Neural cell (in vitro differentiated cells): ENCODE results near the gene CNOT2. TPM values are rescaled to one million over a fixed set of nuclear protein-coding genes. Genes with fewer than 3 reads are reported as not detected.

Experiments used
- H2AFZ ChIP-seq: fragments of 200-600, 300-800 bp; sonication (generic), shearing (Covaris generic); 2 replicates; pipeline ENCODE4 v1.6.0; 2014; ENCODE audit warnings: low read depth, mild to moderate bottlenecking, antibody characterized with exemption, low read length, moderate library complexity
- H3F3A ChIP-seq: fragments of 200-600 bp; shearing (Covaris generic); 2 replicates; pipeline ENCODE4 v1.6.1; 2016; ENCODE audit warnings: mild to moderate bottlenecking, moderate library complexity, mixed read lengths, antibody characterized with exemption, low read length; ENCODE audit not compliant: insufficient read depth, poor library complexity, severe bottlenecking
- H3K27ac ChIP-seq: fragments of 200-600, 300-800 bp; sonication (generic), shearing (Covaris generic); 2 replicates; pipeline ENCODE4 v1.5.1; 2014; ENCODE audit warnings: mild to moderate bottlenecking, low read length, moderate library complexity
- H3K27me3 ChIP-seq: fragments of 300-800, 200-600 bp; sonication (generic), shearing (Covaris generic); 2 replicates; pipeline ENCODE4 v1.6.0; 2014; ENCODE audit warnings: mild to moderate bottlenecking, low read depth, low read length, moderate library complexity; ENCODE audit not compliant: insufficient read depth
- H3K36me3 ChIP-seq: fragments of 300-800, 200-600 bp; sonication (generic), shearing (Covaris generic); 2 replicates; pipeline ENCODE4 v1.5.1; 2014; ENCODE audit warnings: mild to moderate bottlenecking, antibody characterized with exemption, low read length, moderate library complexity; ENCODE audit not compliant: insufficient read depth
- H3K4me2 ChIP-seq: fragments of 300-800, 200-600 bp; sonication (generic), shearing (Covaris generic); 2 replicates; pipeline ENCODE4 v1.6.0; 2014; ENCODE audit warnings: mild to moderate bottlenecking, low read length
- H3K4me3 ChIP-seq: fragments of 300-800, 200-600 bp; sonication (generic), shearing (Covaris generic); 2 replicates; pipeline ENCODE4 v1.5.1; 2014; ENCODE audit warnings: mild to moderate bottlenecking, low read length, moderate library complexity
- H3K79me2 ChIP-seq: fragments of 200-600 bp; shearing (Covaris generic); replicated peaks from 2 replicates; pipeline ENCODE4 v1.6.0; 2014; ENCODE audit warnings: mild to moderate bottlenecking, low read length, moderate library complexity; ENCODE audit not compliant: insufficient read depth
- H3K9ac ChIP-seq: fragments of 300-800, 200-600 bp; sonication (generic), shearing (Covaris generic); 2 replicates; pipeline ENCODE4 v1.6.1; 2016; ENCODE audit warnings: mild to moderate bottlenecking, low read length, mixed read lengths
- H3K9me2 ChIP-seq: fragments of 200-600 bp; shearing (Covaris generic); 2 replicates; pipeline ENCODE4 v1.6.1; 2016; ENCODE audit warnings: mild to moderate bottlenecking, low read length, mixed read lengths; ENCODE audit not compliant: insufficient read depth
- H3K9me3 ChIP-seq: fragments of 200-600, 300-800 bp; sonication (generic), shearing (Covaris generic); 2 replicates; pipeline ENCODE4 v1.6.1; 2016; ENCODE audit warnings: mild to moderate bottlenecking, mixed run types, low read length, moderate library complexity, mixed read lengths
- H4K20me1 ChIP-seq: fragments of 200-600 bp; shearing (Covaris generic); 2 replicates; pipeline ENCODE4 v1.6.1; 2016; ENCODE audit warnings: mild to moderate bottlenecking, mixed run types; ENCODE audit not compliant: insufficient read depth
- CTCF ChIP-seq: fragments of 450-650 bp; IDR thresholded peaks from 2 replicates; pipeline ENCODE4 v1.5.1; 2014; ENCODE audit warnings: antibody characterized with exemption, mild to moderate bottlenecking, moderate library complexity; ENCODE audit not compliant: poor library complexity, severe bottlenecking
- EP300 ChIP-seq: fragments of 450-650 bp; conservative IDR thresholded peaks from 2 replicates; pipeline ENCODE4 v1.6.1; 2014; ENCODE audit warnings: antibody characterized with exemption, mild to moderate bottlenecking, moderate library complexity; ENCODE audit not compliant: poor library complexity, severe bottlenecking
- EZH2 ChIP-seq: fragments of 200-600, 300-800 bp; shearing (Covaris generic), sonication (generic); IDR thresholded peaks from 2 replicates; pipeline ENCODE4 v1.6.1; 2014; ENCODE audit warnings: antibody characterized with exemption, low read length, borderline replicate concordance, mild to moderate bottlenecking; ENCODE audit not compliant: insufficient read depth, poor library complexity, severe bottlenecking
- MXI1 ChIP-seq: fragments of 450-650 bp; conservative IDR thresholded peaks from 2 replicates; pipeline ENCODE4 v1.6.1; 2014; ENCODE audit warnings: antibody characterized with exemption, mild to moderate bottlenecking; ENCODE audit not compliant: poor library complexity, severe bottlenecking
- POLR2AphosphoS5 ChIP-seq: IDR thresholded peaks from 2 replicates; pipeline ENCODE4 v1.6.1; 2012
- RAD21 ChIP-seq: fragments of 450-650 bp; conservative IDR thresholded peaks from 2 replicates; pipeline ENCODE4 v1.6.1; 2014; ENCODE audit warnings: antibody characterized with exemption, mild to moderate bottlenecking, moderate library complexity
- REST ChIP-seq: IDR thresholded peaks from 2 replicates; pipeline ENCODE4 v1.6.1; 2012; ENCODE audit warnings: borderline replicate concordance
- SMC3 ChIP-seq: fragments of 450-650 bp; conservative IDR thresholded peaks from 2 replicates; pipeline ENCODE4 v1.6.1; 2014; ENCODE audit warnings: antibody characterized with exemption, mild to moderate bottlenecking, moderate library complexity; ENCODE audit not compliant: poor library complexity
- TAF1 ChIP-seq: IDR thresholded peaks from 2 replicates; pipeline ENCODE4 v1.6.1; 2012; ENCODE audit warnings: low read depth
- polyA plus RNA-seq: library from polyadenylated mRNA; depleted of rRNA; stranded (reverse); fragments of >200 nt; gene quantifications from 2 replicates; pipeline ENCODE4 v1.2.3, GENCODE V29; 2014

The CNOT2 gene
- polyA plus RNA-seq, 1 donor from 2014 or later, result 158 TPM

DNA sequence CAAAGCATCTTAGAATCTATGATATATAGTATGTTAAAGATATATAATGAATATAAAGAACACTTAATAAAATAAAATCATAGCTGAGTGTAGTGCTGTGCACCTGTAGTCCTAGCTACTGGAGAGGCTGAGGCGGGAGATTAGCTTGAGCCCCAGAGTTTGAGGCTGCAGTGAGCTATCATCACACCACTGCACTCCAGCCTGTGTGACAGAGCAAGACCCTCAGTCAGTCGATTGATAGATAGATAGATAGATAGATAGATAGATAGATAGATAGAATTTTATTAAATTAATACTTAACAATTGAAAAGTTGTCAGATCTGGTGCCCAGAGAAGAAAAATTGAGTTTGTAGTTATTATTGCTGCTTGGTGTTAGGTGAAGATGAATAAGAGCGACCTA lies 40.0 kb downstream of the CNOT2 start:
- Histone ChIP-seq H3K36me3 (no peaks in the 10 kb centered on the region), H3K27ac (no peak overlapping the region), H3K4me3 (no peak overlapping the region), H2AFZ (no peak overlapping the region), H4K20me1 (no peaks in the 10 kb centered on the region), H3K9me3 (no peaks in the 10 kb centered on the region), H3K9me2 (no peaks in the 10 kb centered on the region), H3F3A (no peaks in the 10 kb centered on the region), H3K9ac (no peak overlapping the region), H3K79me2 (peaks cover 29% of the 10 kb centered on the region), H3K27me3 (no peaks in the 10 kb centered on the region), H3K4me2 (no peak overlapping the region)
- TF ChIP-seq CTCF (no peak), TAF1 (no peak), EZH2 (no peak), RAD21 (no peak), POLR2AphosphoS5 (no peak), REST (no peak), MXI1 (no peak), SMC3 (no peak), EP300 (no peak)

DNA sequence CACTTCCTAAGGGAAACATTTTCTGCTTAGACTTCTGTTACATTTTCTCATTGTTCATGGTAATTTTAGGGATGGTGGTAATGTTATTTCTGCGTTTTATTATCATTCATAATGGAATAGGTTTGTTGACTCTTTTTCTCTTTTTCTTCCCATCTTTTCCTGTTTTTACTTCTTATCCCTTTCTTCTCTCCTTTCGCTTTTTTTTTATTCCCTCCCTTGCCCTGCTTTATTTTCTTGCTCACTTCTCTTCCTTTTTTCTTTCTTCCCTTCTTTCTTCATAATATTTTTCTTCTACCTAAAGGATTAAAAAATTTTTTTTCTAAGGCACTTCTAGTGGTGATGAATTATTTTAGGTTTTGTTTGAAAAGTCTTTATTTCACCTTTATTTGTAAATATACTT lies 45.6 kb downstream of the CNOT2 start:
- H3K9ac ChIP-seq, result no peak overlapping the region
- no peak overlapping the region for H3K27ac ChIP-seq
- H3K4me3 ChIP-seq, result no peak overlapping the region
- H3K4me2 ChIP-seq, result no peak overlapping the region
- H3K27me3 ChIP-seq, result no peaks in the 10 kb centered on the region
- no peaks in the 10 kb centered on the region for H3K9me2 ChIP-seq
- no peaks in the 10 kb centered on the region for H3K9me3 ChIP-seq
- H4K20me1 ChIP-seq, result no peaks in the 10 kb centered on the region
- peaks cover 52% of the 10 kb centered on the region for H3K79me2 ChIP-seq
- no peak overlapping the region for H2AFZ ChIP-seq
- H3K36me3 ChIP-seq, result peaks cover 5% of the 10 kb centered on the region
- TF ChIP-seq REST, result no peak
- no peaks in the 10 kb centered on the region for H3F3A ChIP-seq
